Activated naive CD4-positive, alpha-beta T cell treated with anti-CD3 and anti-CD28 coated beads, Interleukin-2, amount 10 ng/mL, durations not matched to agents 5 hours and 36 hours (primary cell): Measurements from ENCODE around the gene SIGLEC10. TPM values are rescaled to one million over a fixed set of nuclear protein-coding genes. Genes with fewer than 3 reads are reported as not detected.

Experiments used
- total RNA-seq, 2 experiments: library from RNA; stranded (reverse); gene quantifications; one replicate each; pipeline ENCODE4 v1.2.3, GENCODE V29; 2021

The SIGLEC10 gene, protein sequence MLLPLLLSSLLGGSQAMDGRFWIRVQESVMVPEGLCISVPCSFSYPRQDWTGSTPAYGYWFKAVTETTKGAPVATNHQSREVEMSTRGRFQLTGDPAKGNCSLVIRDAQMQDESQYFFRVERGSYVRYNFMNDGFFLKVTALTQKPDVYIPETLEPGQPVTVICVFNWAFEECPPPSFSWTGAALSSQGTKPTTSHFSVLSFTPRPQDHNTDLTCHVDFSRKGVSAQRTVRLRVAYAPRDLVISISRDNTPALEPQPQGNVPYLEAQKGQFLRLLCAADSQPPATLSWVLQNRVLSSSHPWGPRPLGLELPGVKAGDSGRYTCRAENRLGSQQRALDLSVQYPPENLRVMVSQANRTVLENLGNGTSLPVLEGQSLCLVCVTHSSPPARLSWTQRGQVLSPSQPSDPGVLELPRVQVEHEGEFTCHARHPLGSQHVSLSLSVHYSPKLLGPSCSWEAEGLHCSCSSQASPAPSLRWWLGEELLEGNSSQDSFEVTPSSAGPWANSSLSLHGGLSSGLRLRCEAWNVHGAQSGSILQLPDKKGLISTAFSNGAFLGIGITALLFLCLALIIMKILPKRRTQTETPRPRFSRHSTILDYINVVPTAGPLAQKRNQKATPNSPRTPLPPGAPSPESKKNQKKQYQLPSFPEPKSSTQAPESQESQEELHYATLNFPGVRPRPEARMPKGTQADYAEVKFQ
- not detected for total RNA-seq

DNA sequence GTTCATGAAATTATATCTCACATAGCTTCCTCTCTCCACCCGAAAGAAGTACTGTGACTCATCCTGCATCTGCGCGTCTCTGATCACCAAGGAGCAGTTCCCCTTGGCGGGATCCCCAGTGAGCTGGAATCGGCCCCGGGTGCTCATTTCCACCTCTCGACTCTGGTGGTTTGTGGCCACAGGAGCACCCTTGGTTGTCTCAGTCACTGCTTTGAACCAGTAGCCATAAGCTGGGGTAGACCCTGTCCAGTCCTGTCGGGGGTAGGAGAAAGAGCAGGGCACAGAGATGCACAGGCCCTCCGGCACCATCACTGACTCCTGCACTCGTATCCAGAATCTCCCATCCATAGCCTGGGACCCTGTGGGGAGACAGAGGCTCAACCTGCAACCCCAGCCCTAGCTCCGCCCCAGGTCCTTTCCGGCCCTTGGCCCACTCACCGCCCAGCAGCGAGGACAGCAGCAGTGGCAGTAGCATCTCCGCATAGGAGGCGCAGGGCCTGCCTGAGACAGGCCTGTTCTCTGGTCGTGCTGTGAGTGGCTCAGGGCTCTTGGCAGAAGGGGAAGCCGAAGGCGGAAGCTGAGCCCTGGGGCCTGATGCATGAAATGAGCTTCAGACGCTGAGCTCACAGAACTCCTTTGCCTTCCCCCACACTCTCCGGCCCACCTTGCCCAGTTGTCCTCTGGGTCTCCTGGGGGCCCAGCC, at the start of gene SIGLEC10:
Gene SIGLEC10 (minus strand): TSS at position 536 of the 703 bp plus-strand sequence. CDS start 61 bp downstream, at position 475.

DNA sequence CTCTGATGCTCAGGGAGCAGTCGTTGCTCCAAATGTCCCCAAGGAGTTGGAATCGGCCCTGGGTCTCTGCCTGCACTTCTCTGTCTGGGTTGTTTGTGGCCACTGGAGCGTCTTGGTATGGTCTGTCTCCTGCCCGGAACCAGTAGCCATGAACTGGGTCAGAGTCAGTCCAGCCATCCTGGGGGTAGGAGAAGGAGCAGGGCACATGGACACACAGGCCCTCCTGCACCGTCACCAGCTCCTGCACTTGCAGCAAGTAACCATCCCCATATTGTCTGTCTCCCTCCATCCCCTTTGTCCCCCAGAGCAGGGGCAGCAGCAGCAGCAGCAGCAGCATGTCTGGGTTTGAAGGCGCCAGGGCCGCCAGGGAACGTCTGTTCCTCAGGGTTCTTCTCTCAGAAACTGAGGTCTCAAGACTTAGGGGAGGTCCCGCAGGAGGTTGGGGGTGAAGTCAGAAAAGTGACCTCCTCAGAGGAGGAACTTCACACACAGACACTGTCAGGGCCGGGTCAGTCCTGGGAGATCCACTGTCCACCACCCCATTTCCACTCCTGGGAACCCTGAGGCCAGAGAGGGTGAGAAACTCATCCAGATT, 40.7 kb upstream of the SIGLEC10 start, which contains the start of gene SIGLEC8:
Gene SIGLEC8 (minus strand): TSS at position 404 of the 595 bp plus-strand sequence. CDS start 67 bp downstream, at position 337.

GRCh38 chr19:51387924-51388389, 29.5 kb downstream of the SIGLEC10 start, which contains the start of gene LIM2:
Gene LIM2 (minus strand): TSS chr19:51387974. CDS start chr19:51387443, 531 bp downstream.

GRCh38 chr19:51372649-51373504, 44.6 kb downstream of the SIGLEC10 start, which contains the start of gene NKG7:
Gene NKG7 (minus strand): TSS chr19:51372654. CDS start chr19:51372535, 119 bp downstream.

DNA sequence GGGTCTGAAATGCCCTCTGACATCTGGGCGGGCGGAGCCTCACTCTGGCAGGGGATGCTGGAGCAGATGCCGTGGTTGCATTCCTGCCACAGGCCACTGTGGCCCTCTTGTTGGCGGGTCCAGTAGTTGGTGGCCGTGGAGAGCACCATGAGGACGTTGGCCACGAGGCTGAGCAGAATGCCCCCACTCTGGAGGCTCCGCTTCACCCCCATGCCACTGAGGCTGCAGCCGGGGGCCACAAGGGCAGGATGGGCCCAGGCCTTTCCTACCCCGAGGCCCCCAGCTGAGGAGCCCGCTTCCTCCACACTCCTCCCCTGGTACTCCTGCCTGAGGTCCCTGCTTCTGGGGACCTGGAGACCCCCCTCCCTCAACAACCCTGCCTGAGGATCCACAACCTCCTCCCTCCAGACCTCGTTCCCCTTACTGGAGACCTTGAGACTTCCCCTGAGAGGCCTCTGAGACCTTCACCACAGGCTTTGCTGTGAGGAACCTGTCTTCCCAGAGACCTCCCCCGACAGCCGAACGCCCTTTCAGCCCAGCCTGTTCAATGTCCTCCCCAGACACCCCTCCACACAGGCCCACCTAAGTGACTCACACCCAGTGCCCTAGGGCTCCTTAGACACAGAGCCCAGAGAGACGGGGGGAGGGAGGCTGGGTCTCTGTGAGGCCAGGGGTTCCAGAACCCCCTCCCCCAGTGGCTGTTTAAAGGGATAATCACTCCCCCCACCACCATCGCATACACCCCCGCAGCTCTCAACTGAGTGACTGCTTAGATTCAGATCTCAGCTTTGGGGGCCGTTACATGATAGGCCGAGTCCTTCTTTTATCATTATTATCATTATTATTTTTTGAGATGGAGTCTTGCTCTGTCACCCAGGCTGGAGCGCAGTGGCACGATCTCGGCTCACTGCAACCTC, 48.8 kb downstream of the SIGLEC10 start, which contains the start of gene CLDND2:
Gene CLDND2 (minus strand): TSS at position 638 of the 917 bp plus-strand sequence. CDS start 426 bp downstream, at position 212.

GRCh38 chr19:51365965-51366388, 51.5 kb downstream of the SIGLEC10 start, which contains the start of gene ETFB:
Gene ETFB (minus strand): TSS chr19:51366388. CDS start chr19:51366326, 62 bp downstream.

Other genes starting within 250 kb of the SIGLEC10 start
- gene CD33, start 192.6 kb downstream of the SIGLEC10 start, total RNA-seq = 10 to 100 TPM; 15.8 to 16.0 TPM
- not detected for gene SIGLECL1, start 166.6 kb downstream of the SIGLEC10 start, total RNA-seq
- not detected for gene IGLON5, start 106.0 kb downstream of the SIGLEC10 start, total RNA-seq
- under 1 TPM; 0.28 to 0.46 TPM for gene VSIG10L, start 75.5 kb downstream of the SIGLEC10 start, total RNA-seq
- gene ETFB, start 51.3 kb downstream of the SIGLEC10 start, total RNA-seq = 100 to 1,000 TPM; 108 to 109 TPM
- 1 to 10 TPM; 1.4 to 1.9 TPM for gene CLDND2, start 48.6 kb downstream of the SIGLEC10 start, total RNA-seq
- gene NKG7, start 45.0 kb downstream of the SIGLEC10 start, total RNA-seq = 10 to 100 TPM; 63.6 to 71.5 TPM
- not detected for gene LIM2, start 29.7 kb downstream of the SIGLEC10 start, total RNA-seq
- gene C19orf84, start 27.1 kb downstream of the SIGLEC10 start, total RNA-seq = not detected
- not detected for gene SIGLEC8, start 40.8 kb upstream of the SIGLEC10 start, total RNA-seq
- gene CEACAM18, start 60.9 kb upstream of the SIGLEC10 start, total RNA-seq = not detected
- gene SIGLEC12, start 84.2 kb upstream of the SIGLEC10 start, total RNA-seq = not detected
- 1 to 10 TPM in 1 of 2 experiments, under 1 TPM in 1; 0.79 to 1.0 TPM for gene SIGLEC6, start 114.0 kb upstream of the SIGLEC10 start, total RNA-seq
- 10 to 100 TPM in 1 of 2 experiments, 1 to 10 TPM in 1; 7.6 to 10.1 TPM for gene ZNF175, start 153.6 kb upstream of the SIGLEC10 start, total RNA-seq
- not detected for gene SIGLEC5, start 212.8 kb upstream of the SIGLEC10 start, total RNA-seq
- not detected for gene SIGLEC14, start 229.2 kb upstream of the SIGLEC10 start, total RNA-seq